SK-N-MC (cell line): Measurements from ENCODE around the gene CKAP2L.

Source experiments
- EZH2 ChIP-seq: fragments of 200-600 bp; sonication (generic); IDR thresholded peaks from one replicate; pipeline ENCODE4 v1.6.1; 2017; ENCODE audit warnings: antibody characterized with exemption
- FOXP2 ChIP-seq: optimal IDR thresholded peaks from 2 replicates; pipeline ENCODE3; 2011; ENCODE audit warnings: mild to moderate bottlenecking, moderate library complexity; ENCODE audit not compliant: insufficient read depth; ENCODE audit errors: extremely low read length, control extremely low read depth
- POLR2AphosphoS5 ChIP-seq: IDR thresholded peaks from 2 replicates; pipeline ENCODE4 v1.6.1; 2012; ENCODE audit warnings: mild to moderate bottlenecking, low read depth, low read length, borderline replicate concordance

DNA sequence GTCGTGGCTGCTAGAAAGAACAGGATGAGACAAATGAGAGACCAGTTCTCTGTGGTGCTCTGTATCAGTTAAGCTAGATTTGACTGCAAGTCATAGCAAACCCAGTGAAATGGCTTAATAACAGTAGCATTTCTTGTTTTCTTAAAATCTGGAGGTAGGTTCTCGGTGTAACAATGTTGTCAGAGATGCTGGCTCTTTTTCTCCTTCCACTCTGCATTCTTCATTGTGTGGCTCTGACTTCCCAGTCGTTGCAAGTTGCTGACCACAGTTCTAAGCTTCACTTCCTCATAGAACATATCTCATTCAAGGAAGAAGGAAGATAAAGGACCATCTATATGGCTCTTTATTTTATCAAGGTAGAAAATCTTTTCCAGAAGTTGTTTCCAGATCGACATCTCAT lies 7.9 kb upstream of the CKAP2L start:
- no peak for TF ChIP-seq EZH2
- no peak for TF ChIP-seq POLR2AphosphoS5
- TF ChIP-seq FOXP2: no peak
